ENCODE results near the gene SLC25A3. TPM values are rescaled to one million over a fixed set of nuclear protein-coding genes. Genes with fewer than 3 reads are reported as not detected.

The SLC25A3 gene
- total RNA-seq, 6 donors from 2014 or later: 185 to 483 (median 347) TPM

DNA sequence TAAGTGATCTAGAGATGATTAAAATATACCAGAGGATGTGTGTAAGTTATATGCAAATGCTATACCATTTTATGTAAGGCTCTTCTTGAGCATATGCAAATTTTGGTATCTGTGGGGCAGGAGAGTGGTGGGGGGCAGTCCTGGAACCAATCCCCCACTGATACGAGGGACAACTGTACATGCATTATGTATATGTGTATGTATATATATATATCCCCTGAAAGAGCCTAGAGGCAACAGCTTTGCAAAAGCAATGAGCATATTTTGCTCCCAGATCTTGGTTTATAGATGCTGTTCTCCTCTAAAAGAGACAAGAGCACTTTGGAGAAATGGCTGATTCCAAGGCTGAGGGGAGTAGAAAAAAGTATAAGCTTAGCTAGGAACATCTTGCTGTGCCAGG lies 12.4 kb upstream of the SLC25A3 start:
- ATAC-seq (ENCODE audit: low FRiP score in 2 of 2): no peak

DNA sequence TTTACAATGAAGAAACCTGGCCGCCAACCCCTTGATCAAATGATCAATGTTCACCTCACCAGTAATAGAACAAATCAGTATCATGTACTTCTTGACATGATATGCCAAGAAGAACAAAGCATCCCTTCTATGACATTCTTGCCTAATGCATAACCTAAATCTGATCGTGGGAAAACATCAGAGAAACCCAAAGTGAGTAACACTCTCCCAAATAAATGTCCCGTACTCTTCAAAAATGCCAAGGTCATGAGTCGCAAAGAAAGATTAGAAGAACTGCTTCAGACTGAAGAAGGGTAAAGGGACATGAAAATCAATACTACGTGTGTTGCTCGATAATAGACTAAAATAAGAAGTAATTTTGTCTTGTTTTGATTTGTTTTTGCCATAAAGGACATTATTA lies 11.4 kb upstream of the SLC25A3 start:
- H3K27me3 ChIP-seq: no peaks in the 10 kb centered on the region
- no peak overlapping the region for H3K4me3 ChIP-seq
- no peaks in the 10 kb centered on the region for H3K9me3 ChIP-seq
- H3K4me1 ChIP-seq: no peaks in the 10 kb centered on the region
- no peak overlapping the region for H3K27ac ChIP-seq
- ATAC-seq (ENCODE audit: low FRiP score in 2 of 2) (no peak), DNase-seq (no peak)
- WGBS, 2 donors: 88 to 89% methylated on average over 6 of the region's 6 CpGs
- TF ChIP-seq, protein P1, sequence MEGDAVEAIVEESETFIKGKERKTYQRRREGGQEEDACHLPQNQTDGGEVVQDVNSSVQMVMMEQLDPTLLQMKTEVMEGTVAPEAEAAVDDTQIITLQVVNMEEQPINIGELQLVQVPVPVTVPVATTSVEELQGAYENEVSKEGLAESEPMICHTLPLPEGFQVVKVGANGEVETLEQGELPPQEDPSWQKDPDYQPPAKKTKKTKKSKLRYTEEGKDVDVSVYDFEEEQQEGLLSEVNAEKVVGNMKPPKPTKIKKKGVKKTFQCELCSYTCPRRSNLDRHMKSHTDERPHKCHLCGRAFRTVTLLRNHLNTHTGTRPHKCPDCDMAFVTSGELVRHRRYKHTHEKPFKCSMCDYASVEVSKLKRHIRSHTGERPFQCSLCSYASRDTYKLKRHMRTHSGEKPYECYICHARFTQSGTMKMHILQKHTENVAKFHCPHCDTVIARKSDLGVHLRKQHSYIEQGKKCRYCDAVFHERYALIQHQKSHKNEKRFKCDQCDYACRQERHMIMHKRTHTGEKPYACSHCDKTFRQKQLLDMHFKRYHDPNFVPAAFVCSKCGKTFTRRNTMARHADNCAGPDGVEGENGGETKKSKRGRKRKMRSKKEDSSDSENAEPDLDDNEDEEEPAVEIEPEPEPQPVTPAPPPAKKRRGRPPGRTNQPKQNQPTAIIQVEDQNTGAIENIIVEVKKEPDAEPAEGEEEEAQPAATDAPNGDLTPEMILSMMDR (IDR thresholded peaks at IDR 0.05): no peak
- TF ChIP-seq POLR2AphosphoS5 (IDR thresholded peaks at IDR 0.05): no peak
- TF ChIP-seq EP300 (IDR thresholded peaks at IDR 0.05): no peak
- TF ChIP-seq POLR2A (IDR thresholded peaks at IDR 0.05): no peak
- H3K36me3 ChIP-seq: no peaks in the 10 kb centered on the region

More for the DNA sequence above, 12.4 kb upstream of the SLC25A3 start:
- Histone ChIP-seq H3K9me3 (no peaks in the 10 kb centered on the region), H3K27ac (no peak overlapping the region), H3K36me3 (no peaks in the 10 kb centered on the region), H3K4me3 (no peak overlapping the region), H3K27me3 (no peaks in the 10 kb centered on the region), H3K4me1 (no peaks in the 10 kb centered on the region)
- DNase-seq: no peak
- TF ChIP-seq EP300 (IDR thresholded peaks at IDR 0.05) (no peak), POLR2A (IDR thresholded peaks at IDR 0.05) (no peak), POLR2AphosphoS5 (IDR thresholded peaks at IDR 0.05) (no peak)
- TF ChIP-seq, protein P1 (IDR thresholded peaks at IDR 0.05): no peak
- 75 to 97% methylated on average over 1 of the region's 1 CpG for WGBS, 2 donors

DNA sequence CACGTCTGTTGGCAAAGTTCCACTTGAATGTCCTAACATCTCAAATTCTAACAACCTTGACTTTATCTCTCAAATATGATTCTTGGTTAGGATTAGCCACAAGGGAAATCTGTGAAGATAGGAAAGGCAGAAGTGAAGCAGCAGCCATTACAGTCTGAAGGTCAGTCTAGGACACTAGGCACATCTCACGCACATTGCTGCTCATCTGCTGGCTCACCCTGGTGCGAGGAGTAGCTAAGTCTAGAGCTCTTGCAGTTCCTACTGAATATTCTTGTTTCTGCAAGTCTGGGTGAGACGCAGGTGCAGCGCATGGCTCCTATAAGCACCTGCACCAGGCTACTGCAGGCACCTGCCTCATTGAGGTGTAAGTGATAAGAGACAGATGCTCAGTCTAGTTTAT lies 6.4 kb upstream of the SLC25A3 start:
- Histone ChIP-seq H3K27ac (no peak overlapping the region), H3K36me3 (no peaks in the 10 kb centered on the region), H3K4me1 (no peaks in the 10 kb centered on the region), H3K4me3 (no peak overlapping the region), H3K27me3 (no peaks in the 10 kb centered on the region), H3K9me3 (no peaks in the 10 kb centered on the region)
- 79 to 84% methylated on average over 3 to 5 of the region's 5 CpGs for WGBS, 2 donors
- DNase-seq (no peak), ATAC-seq (ENCODE audit: low FRiP score in 2 of 2) (no peak)
- no peak for TF ChIP-seq EP300 (IDR thresholded peaks at IDR 0.05)
- no peak for TF ChIP-seq POLR2A (IDR thresholded peaks at IDR 0.05)
- TF ChIP-seq POLR2AphosphoS5 (IDR thresholded peaks at IDR 0.05): no peak
- TF ChIP-seq, protein P1 (IDR thresholded peaks at IDR 0.05): no peak

DNA sequence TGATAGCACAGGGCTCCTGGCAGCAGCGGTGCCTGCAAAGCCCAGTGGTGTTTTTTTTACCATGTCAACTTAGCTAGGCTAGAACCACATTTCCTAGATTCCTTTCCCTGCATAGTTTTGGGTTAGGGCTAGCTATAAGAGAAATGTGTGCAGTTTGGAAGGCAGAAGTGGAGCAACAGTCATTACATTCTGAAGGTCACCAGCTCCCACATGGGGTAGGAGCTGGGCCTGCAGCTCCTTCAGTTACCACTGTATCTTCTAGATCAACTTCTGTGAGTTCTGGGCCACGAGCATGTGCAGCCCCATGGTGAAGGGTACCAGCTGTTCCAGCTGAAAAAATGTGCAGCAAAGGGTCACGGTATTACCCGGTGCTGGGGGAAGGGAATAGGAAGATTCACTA lies 2.3 kb upstream of the SLC25A3 start:
- peaks cover 0 to 4% (median 0%) of the 10 kb centered on the region in 4 donors for H3K36me3 ChIP-seq
- no peaks in the 10 kb centered on the region for H3K27me3 ChIP-seq
- ATAC-seq (ENCODE audit: low FRiP score in 2 of 2) (no peak), DNase-seq (no peak)
- TF ChIP-seq POLR2A (IDR thresholded peaks at IDR 0.05) (no peak), POLR2AphosphoS5 (IDR thresholded peaks at IDR 0.05) (no peak), EP300 (IDR thresholded peaks at IDR 0.05) (no peak)
- TF ChIP-seq, protein P1 (IDR thresholded peaks at IDR 0.05): no peak
- H3K9me3 ChIP-seq: no peaks in the 10 kb centered on the region
- peaks cover 9 to 24% (median 16%) of the 10 kb centered on the region in 4 donors for H3K4me1 ChIP-seq
- WGBS, 2 donors: 76 to 78% methylated on average over 4 of the region's 4 CpGs
- H3K27ac ChIP-seq: no peak overlapping the region
- no peak overlapping the region for H3K4me3 ChIP-seq

DNA sequence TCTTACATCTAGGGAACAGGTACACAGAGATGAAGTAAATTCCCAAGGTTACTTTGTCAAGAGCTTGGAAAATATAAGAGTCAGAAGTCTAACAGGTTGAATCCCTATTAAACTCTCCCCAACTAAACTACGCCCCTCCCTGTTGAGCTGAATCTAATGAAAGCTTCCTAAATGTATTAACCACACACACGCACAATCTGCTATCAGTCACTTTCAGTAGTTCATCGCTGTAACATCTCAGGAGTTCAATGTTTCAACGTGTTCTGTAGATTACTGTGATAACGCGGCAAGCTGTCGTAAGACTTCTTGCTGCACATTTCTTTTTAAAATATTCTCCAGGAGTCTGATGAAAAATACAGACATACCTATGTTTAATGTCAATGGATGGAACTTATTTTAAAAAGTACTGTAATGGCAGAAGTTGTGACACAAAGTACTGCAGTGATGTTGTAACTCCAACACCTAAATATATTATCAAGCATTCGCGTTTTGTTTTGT lies 612 bp upstream of the SLC25A3 start:
- ATAC-seq (ENCODE audit: low FRiP score in 2 of 2): no peak
- Histone ChIP-seq H3K36me3 (peaks cover 8 to 21% (median 10%) of the 10 kb centered on the region in 4 donors), H3K9me3 (no peaks in the 10 kb centered on the region), H3K27me3 (no peaks in the 10 kb centered on the region), H3K4me1 (peaks cover 15 to 32% (median 19%) of the 10 kb centered on the region in 4 donors), H3K4me3 (peak overlapping the region in 3 of 4 donors; percentile 72 to 80 (median 79)), H3K27ac (peak overlapping the region; percentile 95 to 99 (median 98))
- TF ChIP-seq EP300 (IDR thresholded peaks at IDR 0.05) (no peak), POLR2AphosphoS5 (IDR thresholded peaks at IDR 0.05) (no peak), POLR2A (IDR thresholded peaks at IDR 0.05) (no peak)
- TF ChIP-seq, protein P1 (IDR thresholded peaks at IDR 0.05): no peak
- no peak for DNase-seq
- WGBS, 2 donors: 43 to 45% methylated on average over 9 of the region's 9 CpGs
